Nephron progenitor cell (in vitro differentiated cells): Measurements from ENCODE around the gene LRP1B.

Source experiments
- DNase-seq: peaks from one replicate; pipeline ENCODE4 v3.0.0; 2021
- H3K27ac Mint-ChIP-seq: 2 replicates; pipeline ENCODE4 v1.8.0; 2021; ENCODE audit warnings: mild to moderate bottlenecking, moderate library complexity, mixed read lengths
- H3K27me3 Mint-ChIP-seq: 2 replicates; pipeline ENCODE4 v1.8.0; 2021; ENCODE audit warnings: mild to moderate bottlenecking, low read depth, mixed read lengths; ENCODE audit not compliant: poor library complexity
- H3K36me3 Mint-ChIP-seq: 2 replicates; pipeline ENCODE4 v1.8.0; 2021; ENCODE audit warnings: low read depth, mixed read lengths
- H3K4me1 Mint-ChIP-seq: 2 replicates; pipeline ENCODE4 v1.8.0; 2021; ENCODE audit warnings: mixed read lengths
- H3K4me3 Mint-ChIP-seq: 2 replicates; pipeline ENCODE4 v1.8.0; 2021; ENCODE audit warnings: mild to moderate bottlenecking, moderate library complexity, mixed read lengths
- H3K9me3 Mint-ChIP-seq: 2 replicates; pipeline ENCODE4 v1.8.0; 2021; ENCODE audit warnings: mild to moderate bottlenecking, moderate library complexity, mixed read lengths
- TF ChIP-seq, protein P1 (sequence below): fragments of 200-600 bp; sonication (generic); IDR thresholded peaks from 2 replicates; pipeline ENCODE4 v1.5.0; 2021; ENCODE audit warnings: antibody characterized with exemption

LRP1B gene

GRCh38 chr2:140269000-140269399, 1861.8 kb downstream of the LRP1B start:
- no peaks in the 10 kb centered on the region for H3K36me3 Mint-ChIP-seq
- H3K9me3 Mint-ChIP-seq = no peaks in the 10 kb centered on the region
- TF ChIP-seq, protein P1, sequence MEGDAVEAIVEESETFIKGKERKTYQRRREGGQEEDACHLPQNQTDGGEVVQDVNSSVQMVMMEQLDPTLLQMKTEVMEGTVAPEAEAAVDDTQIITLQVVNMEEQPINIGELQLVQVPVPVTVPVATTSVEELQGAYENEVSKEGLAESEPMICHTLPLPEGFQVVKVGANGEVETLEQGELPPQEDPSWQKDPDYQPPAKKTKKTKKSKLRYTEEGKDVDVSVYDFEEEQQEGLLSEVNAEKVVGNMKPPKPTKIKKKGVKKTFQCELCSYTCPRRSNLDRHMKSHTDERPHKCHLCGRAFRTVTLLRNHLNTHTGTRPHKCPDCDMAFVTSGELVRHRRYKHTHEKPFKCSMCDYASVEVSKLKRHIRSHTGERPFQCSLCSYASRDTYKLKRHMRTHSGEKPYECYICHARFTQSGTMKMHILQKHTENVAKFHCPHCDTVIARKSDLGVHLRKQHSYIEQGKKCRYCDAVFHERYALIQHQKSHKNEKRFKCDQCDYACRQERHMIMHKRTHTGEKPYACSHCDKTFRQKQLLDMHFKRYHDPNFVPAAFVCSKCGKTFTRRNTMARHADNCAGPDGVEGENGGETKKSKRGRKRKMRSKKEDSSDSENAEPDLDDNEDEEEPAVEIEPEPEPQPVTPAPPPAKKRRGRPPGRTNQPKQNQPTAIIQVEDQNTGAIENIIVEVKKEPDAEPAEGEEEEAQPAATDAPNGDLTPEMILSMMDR = no peak
- no peak overlapping the region for H3K27ac Mint-ChIP-seq
- no peaks in the 10 kb centered on the region for H3K4me1 Mint-ChIP-seq
- H3K4me3 Mint-ChIP-seq = no peak overlapping the region
- peaks cover 1% of the 10 kb centered on the region for H3K27me3 Mint-ChIP-seq
- DNase-seq = no peak

DNA sequence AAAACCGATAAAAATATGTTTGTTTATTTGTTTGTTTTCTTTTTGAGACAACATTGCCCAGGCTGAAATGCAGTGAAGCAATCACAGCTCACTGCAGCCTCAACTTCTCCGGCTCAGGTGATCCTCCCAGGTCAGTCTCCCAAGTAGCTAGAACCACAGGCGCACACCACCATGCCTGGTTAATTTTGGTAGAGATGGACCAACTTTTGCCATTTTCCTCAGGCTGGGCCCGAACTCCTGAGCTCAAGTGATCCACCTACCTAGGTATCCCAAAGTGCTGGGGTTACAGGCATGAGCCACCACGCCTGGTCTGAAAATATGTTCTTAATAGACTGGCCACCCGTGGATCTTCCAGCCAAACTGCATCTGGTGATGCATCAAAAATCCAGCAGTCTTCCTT, 1867.9 kb downstream of the LRP1B start:
- no peaks in the 10 kb centered on the region for H3K4me1 Mint-ChIP-seq

GRCh38 chr2:140257692-140258300, 1873.0 kb downstream of the LRP1B start:
- Mint-ChIP-seq H3K4me1 (peaks cover 4% of the 10 kb centered on the region), H3K36me3 (no peaks in the 10 kb centered on the region), H3K27me3 (no peaks in the 10 kb centered on the region), H3K4me3 (no peak overlapping the region), H3K9me3 (no peaks in the 10 kb centered on the region), H3K27ac (no peak overlapping the region)
- DNase-seq = no peak
- TF ChIP-seq, protein P1 = no peak

More for the DNA sequence above, 1867.9 kb downstream of the LRP1B start:
- TF ChIP-seq, protein P1 = no peak
- Mint-ChIP-seq H3K9me3 (no peaks in the 10 kb centered on the region), H3K27me3 (peaks cover 3% of the 10 kb centered on the region), H3K4me3 (no peak overlapping the region), H3K36me3 (no peaks in the 10 kb centered on the region), H3K27ac (no peak overlapping the region)
- DNase-seq = no peak

DNA sequence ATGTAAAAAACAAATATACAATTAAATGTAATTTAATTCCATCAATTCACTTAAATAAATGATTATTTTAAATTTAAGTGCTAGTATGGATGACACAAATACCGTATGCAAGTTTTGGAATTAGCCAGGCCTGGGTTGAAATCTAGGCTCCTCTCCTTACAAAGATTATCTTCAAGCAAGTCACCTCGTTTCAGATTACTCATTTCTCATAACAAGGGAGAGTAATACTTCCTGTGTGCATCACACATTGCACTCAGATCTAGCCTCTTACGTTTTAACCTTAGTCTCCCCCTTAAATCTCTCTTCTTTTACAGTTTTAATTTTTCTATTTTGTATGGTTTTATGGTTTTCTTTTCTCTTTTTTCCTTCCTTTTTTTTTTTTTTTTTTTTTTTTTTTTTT, 1874.7 kb downstream of the LRP1B start:
- Mint-ChIP-seq H3K4me3 (no peak overlapping the region), H3K27ac (no peak overlapping the region), H3K4me1 (peaks cover 4% of the 10 kb centered on the region), H3K9me3 (no peaks in the 10 kb centered on the region), H3K27me3 (no peaks in the 10 kb centered on the region), H3K36me3 (no peaks in the 10 kb centered on the region)
- TF ChIP-seq, protein P1 = no peak
- DNase-seq = no peak

DNA sequence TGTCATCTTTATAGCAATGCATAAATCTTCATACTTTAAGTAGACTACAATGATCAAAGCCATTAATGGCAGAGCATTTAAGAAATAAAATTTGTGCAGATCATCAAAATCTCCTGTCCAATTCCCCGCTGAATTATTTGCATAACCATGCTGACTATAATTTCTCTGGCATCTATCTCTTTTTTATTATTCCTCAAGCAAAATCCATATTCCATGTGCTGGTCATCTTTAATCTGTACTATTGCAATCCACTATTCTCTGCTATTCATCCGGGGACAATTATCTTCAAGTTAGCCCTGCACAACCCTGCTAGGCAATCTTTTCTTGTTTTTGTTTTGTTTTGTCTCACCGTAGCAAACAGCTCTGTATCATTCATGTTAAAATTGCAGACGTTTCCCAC, 1881.0 kb downstream of the LRP1B start:
- Mint-ChIP-seq H3K27ac (no peak overlapping the region), H3K4me1 (no peaks in the 10 kb centered on the region), H3K27me3 (no peaks in the 10 kb centered on the region), H3K36me3 (no peaks in the 10 kb centered on the region), H3K4me3 (no peak overlapping the region), H3K9me3 (no peaks in the 10 kb centered on the region)
- no peak for DNase-seq
- TF ChIP-seq, protein P1 = no peak

GRCh38 chr2:140248623-140249022, 1882.2 kb downstream of the LRP1B start:
- Mint-ChIP-seq H3K36me3 (no peaks in the 10 kb centered on the region), H3K27me3 (no peaks in the 10 kb centered on the region), H3K4me1 (no peaks in the 10 kb centered on the region), H3K4me3 (no peak overlapping the region), H3K9me3 (no peaks in the 10 kb centered on the region), H3K27ac (no peak overlapping the region)
- no peak for DNase-seq
- TF ChIP-seq, protein P1 = no peak
